DMS114 treated with DMSO at 0.1 percent for 48 hours (cell line): ENCODE results near the gene MIS18BP1.
"Not testable (repeated sequence)": the region's sequence is repeated elsewhere in the genome, so short reads cannot be mapped to it uniquely, and the experiment has no call there.

Experiments
- DNase-seq: peaks from one replicate; lab custom pipeline; 2025; ENCODE audit not compliant: unreplicated experiment; lab: John Stamatoyannopoulos, UW

Gene MIS18BP1

DNA sequence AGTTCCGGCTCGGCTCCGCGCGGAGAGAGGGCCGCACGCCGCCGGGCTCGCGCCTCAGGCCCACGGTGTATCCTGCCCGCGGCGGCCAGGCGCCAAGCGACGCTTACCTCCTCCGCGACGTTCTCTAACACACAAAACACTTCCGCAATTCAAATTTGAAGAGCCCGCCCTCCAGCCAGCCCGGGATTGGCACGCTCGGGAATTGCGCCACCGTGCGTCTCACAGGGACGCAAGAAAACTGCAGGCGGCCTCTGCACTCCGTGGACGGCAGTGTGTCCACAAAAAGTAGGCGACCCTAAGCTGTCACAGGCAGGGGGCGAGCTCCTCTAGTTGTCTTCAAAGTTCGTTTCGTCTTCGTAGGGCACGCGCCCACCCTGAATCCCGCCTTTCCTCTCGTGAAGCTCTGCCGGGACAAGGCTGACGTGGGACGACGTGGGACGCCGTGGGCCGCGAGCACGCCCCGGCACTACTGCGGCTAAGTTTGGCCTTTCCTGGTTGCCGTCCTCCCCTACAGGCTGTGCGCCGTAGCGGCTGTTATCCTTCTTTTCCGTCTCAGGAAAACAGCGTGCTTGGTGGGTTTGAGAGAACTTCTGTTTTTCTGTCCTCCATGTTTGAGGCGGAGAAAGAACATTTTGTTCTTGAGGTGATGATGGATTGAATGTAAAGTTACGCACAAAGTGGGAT, at the start of gene MIS18BP1:
Gene MIS18BP1 (minus strand): TSS at position 133 of the 684 bp plus-strand sequence. CDS start 5,916 bp downstream, outside the sequence.
- peak; percentile 90 for DNase-seq

DNA sequence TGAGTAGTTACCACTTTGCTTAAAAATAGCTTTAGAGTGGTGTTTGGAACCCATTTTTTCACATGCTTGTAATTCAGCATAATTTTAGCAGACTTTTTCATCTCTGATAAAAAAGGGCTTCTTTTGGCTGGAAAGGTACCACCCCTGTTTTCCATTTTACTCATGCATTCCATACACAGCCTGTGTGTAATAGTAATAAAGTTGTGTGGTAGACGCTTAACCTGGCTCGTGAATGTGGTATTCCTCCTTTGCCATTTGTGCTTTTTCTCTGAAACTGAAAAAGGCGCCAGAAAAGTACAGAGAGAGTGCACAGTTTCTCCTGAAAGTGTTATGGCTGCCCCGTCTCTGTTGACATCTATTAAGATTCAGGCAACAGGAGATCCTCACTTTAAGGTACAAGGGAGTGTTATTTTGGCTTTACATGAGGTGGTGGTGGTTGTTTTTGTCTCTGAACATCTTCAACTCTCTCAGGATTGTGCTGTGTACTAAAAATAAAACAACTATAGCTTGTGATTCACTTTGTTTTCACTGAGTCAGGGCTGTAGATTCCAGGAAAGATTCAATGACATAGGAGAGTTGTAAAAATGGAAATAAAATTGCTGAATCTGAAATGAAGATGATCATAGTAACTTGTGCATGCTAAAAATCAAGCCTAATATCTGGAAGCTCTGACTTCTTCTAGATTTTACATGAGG, 45.6 kb upstream of the MIS18BP1 start:
- DNase-seq: no peak

DNA sequence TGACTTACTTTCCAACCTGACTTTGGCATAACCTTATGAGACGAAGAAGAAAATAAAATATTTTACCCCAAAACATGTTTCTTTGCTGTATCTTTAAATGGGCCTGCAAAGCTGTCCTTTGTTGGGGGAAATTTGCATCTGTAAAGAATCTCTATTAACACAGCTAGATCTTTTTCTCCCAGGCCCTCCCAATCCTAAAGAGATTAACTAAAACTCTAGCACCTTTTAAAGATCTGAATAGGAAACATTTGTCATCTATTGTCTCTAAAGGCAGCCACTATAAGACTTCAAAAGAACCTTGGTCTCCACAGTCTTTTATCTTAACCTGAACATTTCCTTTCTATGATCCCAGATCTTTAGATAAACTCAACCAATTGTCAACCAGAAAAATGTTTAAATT, 41.8 kb upstream of the MIS18BP1 start:
- not testable (repeated sequence) for DNase-seq

DNA sequence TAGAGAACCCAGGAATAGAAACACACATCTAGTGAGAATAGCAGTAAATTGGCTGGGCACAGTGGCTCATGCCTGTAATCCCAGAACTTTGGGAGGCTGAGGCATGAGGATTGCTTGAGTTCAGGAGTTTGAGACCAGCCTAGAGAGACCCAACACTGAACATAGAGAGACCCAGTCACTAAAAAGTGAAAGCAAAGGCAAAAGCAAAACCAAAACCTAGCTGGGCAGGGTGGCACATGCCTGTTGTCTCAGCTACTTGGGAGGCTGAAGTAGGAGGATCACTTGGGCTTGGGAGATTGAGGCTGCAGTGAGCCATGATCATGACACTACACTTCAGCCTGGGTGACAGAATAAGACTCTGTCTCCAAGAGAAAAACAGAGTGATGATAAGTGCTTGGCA, 37.5 kb upstream of the MIS18BP1 start:
- no peak for DNase-seq

DNA sequence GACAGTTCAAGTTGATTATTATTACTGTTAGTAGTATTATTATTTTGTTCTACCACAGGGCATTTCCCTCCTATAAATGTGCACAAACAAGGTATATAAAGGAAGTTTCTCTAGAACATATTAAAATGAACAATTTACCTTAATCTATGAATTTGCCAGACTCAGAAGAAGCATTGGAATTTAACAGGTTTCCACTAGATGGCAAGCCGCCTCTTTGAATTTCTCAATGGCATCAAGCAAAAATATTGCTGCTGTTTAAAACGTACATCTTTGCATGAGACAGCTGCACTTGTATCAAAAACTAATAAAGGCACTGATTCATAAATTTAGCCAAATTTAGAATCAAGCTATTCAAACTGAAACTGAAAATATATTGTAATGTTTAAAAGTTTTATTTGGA, 34.6 kb upstream of the MIS18BP1 start:
- DNase-seq: no peak

DNA sequence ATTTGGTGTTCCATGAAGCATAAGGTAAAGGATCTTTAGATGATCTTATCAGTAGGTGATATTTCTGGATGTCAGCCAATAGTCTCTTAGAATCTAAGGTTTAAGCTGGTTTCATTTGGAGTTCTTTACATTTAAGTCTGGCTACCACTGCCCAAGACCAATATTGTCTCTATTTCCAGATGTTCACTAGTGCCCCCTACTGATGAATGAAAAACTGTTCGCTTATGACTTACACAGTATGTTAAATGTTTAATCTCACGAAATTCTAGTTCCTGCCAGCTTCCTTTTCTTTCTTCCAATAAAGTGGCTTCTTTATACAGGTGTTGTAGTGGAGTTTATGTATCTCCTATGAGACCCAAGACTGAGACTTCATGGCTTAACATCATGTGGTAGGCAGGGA, 31.8 kb upstream of the MIS18BP1 start:
- DNase-seq: no peak

DNA sequence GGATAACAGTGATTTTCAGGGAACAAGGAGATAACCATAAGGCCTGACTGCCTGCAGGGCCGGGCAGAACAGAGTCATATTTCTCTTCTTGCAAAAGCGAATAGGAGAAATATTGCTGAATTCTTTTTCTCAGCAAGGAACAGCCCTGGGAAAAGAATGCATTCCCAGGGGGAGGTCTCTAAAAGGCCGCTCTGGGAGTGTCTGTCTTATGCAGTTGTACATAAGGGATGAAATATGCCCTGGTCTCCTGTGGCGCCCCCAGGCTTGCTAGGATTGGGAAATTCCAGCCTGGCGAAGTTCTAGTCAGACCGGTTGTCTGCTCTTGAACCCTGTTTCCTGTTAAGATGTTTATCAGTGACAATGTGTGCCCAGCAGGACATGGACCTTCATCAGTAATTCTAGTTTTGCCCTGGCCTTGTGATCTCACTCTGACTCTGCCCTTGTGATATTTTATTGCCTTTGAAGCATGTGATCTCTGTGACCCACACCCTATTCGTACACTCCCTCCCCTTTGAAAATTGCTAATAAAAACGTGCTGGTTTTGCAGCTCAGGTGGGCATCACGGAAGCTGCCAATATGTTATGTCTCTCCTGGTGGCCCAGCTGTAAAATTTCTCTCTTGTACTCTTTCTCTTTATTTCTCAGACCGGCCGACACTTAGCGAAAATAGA, 28.9 kb upstream of the MIS18BP1 start:
- not testable (repeated sequence) for DNase-seq

DNA sequence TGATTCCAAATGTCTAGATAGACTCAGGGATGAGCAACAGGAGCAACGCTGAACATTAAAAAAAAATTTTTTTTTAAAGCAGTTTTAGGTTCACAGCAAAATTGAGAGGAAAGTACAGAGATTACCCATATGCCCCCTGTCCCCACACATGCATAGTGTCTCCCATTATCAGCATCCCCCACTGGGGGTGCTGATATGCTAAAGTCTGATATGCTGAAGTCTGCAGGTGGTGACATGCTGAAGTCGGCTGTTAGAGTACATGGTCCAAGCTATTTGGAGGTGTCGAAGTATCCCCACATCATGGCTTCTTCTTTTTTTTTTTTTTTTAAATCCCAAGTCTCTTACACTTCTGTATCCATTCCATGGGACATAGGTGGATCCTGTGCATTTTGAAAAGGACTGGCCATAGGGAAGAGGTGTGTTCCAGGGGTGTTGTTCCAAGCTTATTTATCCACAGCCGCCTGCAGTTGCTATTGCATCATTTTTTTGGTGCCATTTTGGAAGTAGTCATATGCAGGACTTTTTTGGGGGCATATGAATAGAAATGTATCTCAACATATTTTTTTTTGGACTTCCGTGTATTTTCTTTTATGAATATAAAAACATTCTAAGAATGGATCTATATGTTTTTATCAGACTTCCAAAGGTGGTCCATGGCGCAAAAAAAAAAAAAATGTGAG, 19.0 kb upstream of the MIS18BP1 start:
- DNase-seq: no peak

DNA sequence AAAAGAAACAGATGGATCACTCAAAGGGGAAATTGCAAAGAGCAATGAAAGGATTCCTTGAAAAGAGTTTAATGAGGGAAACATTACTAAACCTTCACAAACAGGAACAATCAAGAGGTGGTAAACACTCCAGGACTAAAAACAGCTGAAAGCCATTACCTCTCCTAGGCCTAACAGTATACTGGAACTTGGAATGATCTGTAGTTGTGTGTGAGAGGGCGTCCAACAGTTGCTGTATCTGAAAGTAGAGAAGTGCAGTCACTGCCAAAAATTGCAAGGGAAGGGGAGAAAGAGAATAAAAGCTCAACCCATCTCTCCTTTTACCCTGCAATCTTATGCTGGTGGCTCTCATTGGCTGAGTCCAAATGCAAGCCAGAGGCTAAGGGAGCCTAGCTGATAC, 17.0 kb upstream of the MIS18BP1 start:
- no peak for DNase-seq

DNA sequence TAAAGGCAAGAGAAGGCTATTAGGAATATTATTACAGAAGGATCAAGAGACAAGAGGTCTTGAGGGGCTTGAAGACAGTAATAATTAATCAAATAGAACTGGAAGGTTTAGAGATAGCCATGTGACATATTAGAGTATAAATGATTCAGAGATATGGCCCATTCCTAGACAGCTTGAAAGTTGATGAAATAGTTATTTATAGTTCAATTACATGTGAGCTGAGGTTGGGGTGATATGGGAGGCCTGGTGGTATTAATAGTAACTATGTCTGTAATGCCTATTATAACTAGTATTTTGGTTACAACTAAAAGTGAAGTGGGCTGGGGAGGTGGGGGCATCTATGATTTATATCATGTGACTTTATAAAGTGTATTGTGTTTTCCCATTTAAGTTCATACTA, 14.1 kb upstream of the MIS18BP1 start:
- DNase-seq: no peak

DNA sequence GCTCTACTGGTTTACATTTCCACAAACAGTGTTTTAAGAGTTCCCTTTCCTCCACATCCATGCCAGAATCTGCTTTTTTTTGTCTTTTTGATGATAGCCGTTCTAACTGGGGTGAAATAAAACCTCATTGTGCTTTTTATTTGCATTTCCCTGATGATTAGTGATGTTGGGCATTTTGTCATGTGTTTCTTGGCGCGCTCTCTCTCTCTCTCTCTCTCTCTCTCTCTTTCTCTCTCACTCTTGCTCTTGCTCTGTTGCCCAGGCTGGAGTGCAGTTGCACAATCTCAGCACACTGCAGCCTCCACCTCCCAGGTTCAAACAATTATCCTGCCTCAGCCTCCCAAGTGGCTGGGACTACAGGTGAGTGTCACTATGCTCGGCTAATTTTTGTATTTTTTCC, 9.6 kb upstream of the MIS18BP1 start:
- DNase-seq: no peak

DNA sequence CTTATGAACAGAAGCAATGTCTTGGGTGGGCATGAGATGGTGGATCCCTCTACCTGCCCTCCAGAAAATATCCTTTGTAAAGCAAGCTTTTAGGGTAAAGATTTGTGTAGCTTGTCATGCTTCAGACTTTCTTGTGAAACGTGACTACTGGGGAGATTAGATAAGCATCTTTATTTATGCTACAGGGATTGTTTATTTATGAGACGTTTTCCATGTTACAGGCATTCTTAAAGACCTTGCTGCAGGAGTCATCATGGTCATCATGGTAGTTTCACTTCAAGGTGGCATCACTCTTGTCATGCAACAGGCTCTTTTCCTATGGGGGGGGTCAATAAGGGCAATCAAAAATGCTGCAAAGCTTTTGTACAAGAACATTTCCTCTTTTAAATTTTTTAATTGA, 8.2 kb upstream of the MIS18BP1 start:
- no peak for DNase-seq

DNA sequence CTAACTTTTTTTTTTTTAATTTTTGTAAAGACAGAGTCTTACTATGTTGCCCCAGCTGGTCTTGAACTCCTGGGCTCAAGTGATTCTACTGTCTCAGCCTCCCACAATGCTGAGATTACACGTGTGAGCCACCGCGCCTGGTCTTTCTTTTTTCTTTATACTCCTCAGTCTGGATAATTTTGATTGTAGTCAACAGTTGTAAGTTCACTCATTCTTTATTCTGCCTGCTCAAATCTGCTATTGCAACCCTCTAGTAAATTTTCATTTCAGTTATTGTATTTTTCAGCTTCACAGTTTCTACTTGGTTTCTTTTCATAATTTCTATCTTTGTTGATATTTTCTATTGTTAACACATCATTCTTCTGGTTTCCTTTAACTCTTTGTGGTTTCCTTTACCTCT, 5.8 kb upstream of the MIS18BP1 start:
- no peak for DNase-seq

DNA sequence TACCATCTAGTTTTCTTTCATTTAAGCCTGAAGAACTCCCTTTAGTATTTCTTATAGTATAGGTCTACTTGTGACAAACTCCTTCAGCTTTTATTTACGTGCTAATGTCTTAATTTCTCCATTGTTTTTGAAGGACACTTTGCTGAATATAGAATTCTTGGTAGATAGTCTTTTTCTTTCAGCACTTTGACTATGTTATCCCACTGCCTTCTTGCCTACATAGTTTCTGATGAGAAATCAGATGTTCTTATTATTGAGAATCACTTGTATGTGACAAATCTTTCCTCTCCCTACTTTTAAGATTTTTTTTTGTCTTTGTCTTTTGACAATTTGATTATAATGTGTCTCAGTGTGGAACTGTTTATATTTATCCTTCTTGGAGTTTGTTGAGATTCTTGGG, 5.1 kb upstream of the MIS18BP1 start:
- DNase-seq: no peak

DNA sequence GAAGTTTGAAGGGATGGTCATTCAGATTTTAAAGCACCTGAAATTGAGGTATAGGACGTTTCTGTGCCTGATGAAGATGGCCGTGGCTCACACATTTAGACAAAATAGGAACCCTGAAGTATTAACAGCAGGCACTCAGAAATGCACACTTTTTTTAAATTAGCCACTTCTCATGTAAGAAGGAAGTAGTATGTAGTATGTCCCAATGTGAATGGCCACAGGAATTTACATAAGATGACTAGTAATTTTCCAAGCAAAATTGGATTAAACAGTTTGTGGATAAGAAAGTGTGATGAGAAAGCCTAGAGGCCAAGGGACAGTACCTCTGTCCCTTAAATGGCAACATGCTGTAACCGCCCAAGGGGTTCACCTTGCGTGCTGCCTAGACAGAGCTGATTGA, 1.8 kb upstream of the MIS18BP1 start:
- DNase-seq: no peak

DNA sequence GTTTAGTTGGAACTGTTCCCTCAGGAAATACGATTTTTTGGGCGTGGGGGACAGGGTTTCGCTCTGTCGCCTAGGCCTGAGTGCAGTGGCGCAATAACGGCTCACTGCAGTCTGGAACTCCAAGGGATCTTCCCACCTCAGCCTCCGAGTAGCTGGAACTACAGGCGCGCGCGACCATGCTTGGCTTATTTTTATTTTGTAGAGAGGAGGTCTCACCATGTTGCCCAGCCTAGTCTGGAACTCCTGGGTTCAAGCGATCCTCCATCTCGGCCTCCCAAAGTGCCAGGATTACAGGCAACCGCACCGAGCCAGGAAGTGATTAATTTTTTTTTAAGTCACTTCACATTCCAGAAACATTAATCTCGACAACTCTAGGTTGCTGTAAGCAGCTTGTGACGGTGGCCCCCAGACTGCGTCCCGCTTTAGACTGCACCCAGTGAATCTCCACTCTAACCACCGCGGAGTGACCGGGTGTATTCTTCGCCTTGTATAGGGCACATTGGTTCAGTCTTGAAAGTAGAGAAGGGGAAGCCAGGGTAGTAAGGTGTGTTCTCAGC, 830 bp upstream of the MIS18BP1 start:
- no peak for DNase-seq

DNA sequence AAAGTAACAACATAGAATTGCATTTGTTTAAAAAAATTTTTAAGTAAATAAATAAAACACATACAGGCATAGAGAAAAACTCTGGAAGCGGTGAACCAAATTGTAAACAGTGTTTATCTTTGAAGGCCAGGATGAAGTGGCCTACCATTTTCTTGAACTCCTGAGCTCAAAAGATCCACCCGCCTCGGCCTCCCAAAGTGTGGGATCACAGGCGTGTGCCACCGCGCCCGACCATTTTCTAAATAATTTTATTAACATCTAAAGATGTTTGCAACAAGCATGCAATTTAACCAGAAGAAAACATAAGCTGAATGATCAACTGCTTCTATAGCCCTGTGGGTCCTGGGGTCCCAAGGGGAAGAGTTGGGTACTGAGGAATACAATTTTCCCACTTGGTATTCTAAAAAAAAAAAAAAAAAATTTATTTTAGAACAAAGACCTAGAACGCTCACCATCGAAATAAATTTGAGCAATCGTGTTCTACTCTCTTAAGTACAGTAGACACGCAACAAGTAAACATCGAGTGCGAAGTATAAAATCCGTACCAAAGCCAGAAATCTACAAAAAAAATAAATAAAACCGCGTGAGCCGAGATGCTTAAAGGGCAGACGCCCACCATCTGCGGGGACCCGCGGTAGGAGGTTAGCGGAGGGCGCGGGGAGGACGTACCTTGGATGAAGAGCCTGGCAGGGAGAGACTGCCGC, 484 bp downstream of the MIS18BP1 start:
- no peak for DNase-seq

DNA sequence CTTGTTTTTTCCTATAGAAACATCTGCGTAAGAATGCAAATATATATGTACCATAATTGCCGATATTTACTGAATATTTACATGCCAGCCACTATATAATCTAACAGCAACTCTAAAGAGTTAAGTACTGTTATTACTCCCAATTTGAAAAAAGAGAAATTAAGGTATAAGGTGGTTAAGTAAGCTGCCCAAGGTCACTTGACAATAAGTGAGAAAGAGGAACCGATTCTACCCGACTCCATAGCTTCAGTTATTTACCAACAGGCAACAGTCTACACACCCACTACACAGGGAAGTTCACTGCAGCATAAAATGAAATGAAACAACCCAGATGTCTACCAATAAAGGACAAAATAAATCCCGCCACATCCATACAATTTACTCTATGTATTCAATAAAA, 1.1 kb downstream of the MIS18BP1 start:
- peak; percentile 9 for DNase-seq

DNA sequence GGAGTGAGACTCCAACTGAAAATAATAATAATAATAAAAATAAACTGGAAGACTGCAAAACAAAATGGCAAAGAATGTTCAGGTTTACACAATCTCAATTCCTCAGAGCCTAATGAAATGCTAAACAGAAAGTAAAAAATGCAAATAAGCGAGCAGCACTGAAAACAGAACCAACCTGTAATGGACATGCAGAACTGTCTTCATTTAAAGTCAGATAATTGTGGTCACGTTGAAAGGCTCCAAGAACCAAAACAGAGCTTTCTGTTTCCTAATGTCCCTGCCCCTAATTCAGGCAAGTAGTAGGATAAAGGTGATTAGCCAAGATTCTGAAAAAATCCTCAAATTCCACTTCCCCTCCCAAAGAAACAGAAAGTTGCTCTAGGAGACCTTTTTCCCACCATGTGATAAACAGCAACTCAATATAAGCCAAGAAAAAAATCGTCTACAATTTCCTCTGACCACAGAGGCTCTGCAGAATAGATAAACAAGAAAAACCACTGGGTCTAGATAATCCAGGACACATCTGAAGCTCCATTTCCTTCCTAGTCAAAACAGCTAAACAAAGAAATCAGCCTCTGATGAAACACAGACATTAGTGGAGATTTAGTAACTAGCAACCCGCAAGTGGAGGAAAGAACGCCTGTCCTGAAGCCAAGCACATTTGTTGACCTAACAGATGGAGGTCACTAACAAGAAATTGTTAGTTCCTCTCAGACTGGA, 3.0 kb downstream of the MIS18BP1 start:
- no peak for DNase-seq

DNA sequence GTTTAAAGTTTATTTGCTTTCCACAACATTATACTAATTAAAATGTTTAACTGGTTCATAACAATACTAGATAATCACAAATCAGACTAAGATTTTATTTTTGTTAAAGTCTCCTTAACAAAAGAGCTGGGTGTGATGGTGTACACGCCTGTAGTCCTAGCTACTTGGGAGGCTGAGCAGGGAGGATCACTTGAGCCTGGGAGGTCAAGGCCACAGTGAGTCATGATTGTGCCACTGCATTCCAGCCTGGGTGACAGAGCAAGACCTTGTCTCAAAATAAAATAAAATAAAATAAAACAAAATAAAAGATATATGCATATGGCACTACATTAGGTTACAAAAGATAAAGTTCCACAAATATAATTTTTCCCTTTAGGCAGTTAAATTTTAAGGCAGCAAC, 5.6 kb downstream of the MIS18BP1 start:
- no peak for DNase-seq
